ENCODE results near the gene DOCK4. TPM values are rescaled to one million over a fixed set of nuclear protein-coding genes. Genes with fewer than 3 reads are reported as not detected.
A peak's percentile ranks its signal among the peaks of the same experiment; 100 is the strongest.

The DOCK4 gene
- total RNA-seq, 1 donor from 2014 or later, result 10.6 TPM

DNA sequence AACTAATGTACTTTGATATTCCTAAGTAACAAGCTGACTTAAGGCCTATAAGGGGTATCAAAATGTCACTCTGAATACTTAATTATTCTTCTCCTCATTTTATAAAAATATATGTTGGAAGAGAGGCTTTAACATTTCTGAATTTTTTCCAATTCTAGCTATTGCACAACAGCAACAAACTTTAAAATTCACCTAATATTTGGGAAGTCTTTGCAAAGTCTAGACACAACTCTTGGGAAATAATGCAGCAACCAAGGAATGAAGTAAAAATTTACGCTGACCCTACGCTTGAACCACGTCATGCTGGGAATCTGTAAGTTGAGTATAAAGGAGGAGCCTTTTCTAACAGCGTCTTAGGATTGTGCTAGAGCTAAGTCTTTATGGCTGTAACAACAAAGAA is 400.0 kb downstream of the DOCK4 start:
- DNase-seq (ENCODE audit: low read depth), result no peak
- H3K4me3 ChIP-seq (ENCODE audit: low read depth, low read length), result no peak overlapping the region
- TF ChIP-seq, protein P1, sequence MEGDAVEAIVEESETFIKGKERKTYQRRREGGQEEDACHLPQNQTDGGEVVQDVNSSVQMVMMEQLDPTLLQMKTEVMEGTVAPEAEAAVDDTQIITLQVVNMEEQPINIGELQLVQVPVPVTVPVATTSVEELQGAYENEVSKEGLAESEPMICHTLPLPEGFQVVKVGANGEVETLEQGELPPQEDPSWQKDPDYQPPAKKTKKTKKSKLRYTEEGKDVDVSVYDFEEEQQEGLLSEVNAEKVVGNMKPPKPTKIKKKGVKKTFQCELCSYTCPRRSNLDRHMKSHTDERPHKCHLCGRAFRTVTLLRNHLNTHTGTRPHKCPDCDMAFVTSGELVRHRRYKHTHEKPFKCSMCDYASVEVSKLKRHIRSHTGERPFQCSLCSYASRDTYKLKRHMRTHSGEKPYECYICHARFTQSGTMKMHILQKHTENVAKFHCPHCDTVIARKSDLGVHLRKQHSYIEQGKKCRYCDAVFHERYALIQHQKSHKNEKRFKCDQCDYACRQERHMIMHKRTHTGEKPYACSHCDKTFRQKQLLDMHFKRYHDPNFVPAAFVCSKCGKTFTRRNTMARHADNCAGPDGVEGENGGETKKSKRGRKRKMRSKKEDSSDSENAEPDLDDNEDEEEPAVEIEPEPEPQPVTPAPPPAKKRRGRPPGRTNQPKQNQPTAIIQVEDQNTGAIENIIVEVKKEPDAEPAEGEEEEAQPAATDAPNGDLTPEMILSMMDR (conservative IDR thresholded peaks at IDR 0.05; ENCODE audit: low read depth, low read length), result no peak

DNA sequence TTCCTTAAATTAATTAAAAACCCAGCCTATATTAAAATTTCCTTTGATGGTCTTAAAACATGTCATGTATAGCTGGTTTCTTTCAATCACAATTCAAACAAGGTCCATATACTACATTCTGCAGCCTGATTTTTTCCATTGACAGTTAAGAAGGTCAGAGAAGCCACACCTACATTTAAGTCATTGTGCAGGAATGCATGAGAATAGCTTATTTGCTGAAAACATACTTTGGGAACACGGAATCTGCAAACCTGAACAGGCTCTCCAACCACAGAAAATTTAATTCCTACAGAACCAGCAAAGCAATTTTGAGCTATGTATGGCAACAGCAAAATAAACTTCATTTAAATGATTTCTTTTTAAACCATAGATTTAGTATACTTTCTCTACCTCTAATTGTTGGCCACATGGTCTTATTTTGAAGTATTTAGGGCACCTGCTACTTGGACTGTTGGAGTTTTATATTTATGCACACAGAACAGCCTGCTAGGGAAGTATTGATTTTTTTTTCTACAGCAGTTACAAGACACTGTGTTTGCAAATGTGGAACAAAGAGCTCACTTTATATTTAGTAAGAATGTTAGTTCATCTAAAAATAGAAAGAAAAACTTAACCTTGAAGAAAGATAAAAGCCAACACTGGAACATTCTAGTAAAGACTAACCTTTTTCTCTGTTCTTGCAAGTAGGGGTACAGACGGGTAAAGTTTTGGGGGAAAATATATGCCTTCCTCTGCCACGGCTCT is 403.0 kb downstream of the DOCK4 start:
- TF ChIP-seq, protein P1 (conservative IDR thresholded peaks at IDR 0.05; ENCODE audit: low read depth, low read length), result no peak
- no peak overlapping the region for H3K4me3 ChIP-seq (ENCODE audit: low read depth, low read length)
- peak; percentile 13 for DNase-seq (ENCODE audit: low read depth)

DNA sequence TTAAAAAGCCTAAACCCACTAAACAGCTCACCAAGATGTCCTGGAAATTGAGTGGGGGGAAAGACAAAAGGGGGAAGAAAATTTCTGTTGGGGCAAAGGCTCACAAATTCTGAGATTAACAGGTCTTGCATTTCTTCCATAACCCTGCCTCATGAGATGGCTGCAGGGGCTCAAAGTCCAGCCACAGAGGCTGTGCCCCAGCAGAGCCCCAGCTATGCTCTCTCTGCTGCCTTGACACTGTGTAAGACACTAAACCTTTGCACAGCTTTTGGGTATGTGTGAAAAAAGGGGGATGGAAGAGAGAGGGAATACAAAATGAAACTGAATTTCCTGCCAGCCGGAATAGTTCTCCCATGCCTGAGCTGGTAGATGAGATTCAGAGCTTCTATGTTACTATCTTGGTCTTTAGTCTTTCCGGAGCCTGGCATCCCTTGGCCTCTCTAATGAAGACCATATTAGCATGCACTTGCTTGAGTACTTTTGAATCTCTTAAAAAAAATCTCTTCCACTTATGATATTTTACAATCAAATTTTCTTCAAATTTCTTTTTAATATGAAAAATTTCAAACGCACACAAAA is 403.9 kb downstream of the DOCK4 start:
- TF ChIP-seq, protein P1 (conservative IDR thresholded peaks at IDR 0.05; ENCODE audit: low read depth, low read length), result no peak
- no peak overlapping the region for H3K4me3 ChIP-seq (ENCODE audit: low read depth, low read length)
- DNase-seq (ENCODE audit: low read depth), result no peak

DNA sequence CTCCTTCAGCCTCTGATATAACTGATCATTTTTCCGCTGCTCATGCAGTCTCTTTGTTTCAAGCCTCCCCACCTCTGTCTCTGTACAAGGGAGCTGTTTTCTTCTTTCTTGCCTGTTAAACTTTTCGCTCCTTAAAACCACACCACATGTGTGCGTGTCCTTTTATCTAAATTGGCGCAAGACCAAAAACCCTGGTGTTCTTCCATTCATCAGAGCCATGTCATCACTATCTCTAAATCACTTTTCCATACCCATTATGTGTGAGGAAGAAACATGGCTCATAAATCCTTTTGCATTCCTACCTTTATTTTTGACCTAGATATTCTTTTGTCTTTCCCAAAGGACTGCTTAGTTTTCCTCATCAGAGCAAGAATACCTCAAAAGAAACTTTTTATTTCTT is 404.9 kb downstream of the DOCK4 start:
- no peak overlapping the region for H3K4me3 ChIP-seq (ENCODE audit: low read depth, low read length)
- no peak for DNase-seq (ENCODE audit: low read depth)
- TF ChIP-seq, protein P1 (conservative IDR thresholded peaks at IDR 0.05; ENCODE audit: low read depth, low read length), result no peak

DNA sequence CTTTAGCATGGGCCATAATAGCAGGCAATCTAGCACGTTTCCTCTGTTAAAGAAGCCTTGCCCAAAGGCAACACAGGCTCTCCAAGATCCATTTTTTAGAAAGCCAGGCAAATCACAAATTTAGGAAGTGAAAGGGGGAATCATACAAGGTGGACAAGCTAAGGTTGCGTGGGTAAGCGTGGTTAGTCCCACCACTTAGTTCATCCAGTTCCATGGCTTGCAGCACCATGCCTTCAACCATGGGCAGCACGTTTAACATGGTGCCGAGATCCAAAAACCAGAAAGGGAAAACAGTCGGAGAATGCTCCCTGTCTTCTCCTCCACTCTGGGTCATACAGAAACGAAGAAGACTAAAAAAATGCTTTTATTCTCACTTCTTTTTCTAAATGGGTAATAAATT is 409.5 kb downstream of the DOCK4 start:
- H3K4me3 ChIP-seq (ENCODE audit: low read depth, low read length), result no peak overlapping the region
- TF ChIP-seq, protein P1 (conservative IDR thresholded peaks at IDR 0.05; ENCODE audit: low read depth, low read length), result no peak
- no peak for DNase-seq (ENCODE audit: low read depth)

DNA sequence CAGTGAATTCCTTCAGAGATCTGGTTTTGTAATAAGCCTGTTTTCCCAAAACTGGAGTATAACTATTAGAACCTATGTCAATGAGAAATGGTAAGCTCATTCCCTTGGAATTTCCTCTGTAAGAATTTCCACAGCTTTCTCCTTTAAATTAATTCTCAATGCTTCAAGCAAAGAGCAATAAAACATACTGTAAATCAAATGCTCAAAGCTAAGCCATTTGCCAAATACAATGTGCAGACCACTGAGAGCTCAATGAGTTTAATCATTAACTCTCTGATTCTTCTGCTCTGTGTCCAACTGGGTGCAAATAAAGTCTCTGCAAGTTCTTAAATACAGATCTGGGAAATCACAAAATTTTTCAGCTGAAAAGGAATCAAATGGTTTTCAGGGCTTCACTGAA is 416.3 kb downstream of the DOCK4 start:
- H3K4me3 ChIP-seq (ENCODE audit: low read depth, low read length), result no peak overlapping the region

More for the DNA sequence above, 416.3 kb downstream of the DOCK4 start:
- no peak for DNase-seq (ENCODE audit: low read depth)
- TF ChIP-seq, protein P1 (conservative IDR thresholded peaks at IDR 0.05; ENCODE audit: low read depth, low read length), result no peak
